Kidney tubule cell (primary cell): Measurements from ENCODE around the gene ABTB2.

Source experiments
- DNase-seq: peaks from one replicate; pipeline ENCODE4 v3.0.0-alpha.2; 2018; ENCODE audit warnings: low spot score

ABTB2 gene

DNA sequence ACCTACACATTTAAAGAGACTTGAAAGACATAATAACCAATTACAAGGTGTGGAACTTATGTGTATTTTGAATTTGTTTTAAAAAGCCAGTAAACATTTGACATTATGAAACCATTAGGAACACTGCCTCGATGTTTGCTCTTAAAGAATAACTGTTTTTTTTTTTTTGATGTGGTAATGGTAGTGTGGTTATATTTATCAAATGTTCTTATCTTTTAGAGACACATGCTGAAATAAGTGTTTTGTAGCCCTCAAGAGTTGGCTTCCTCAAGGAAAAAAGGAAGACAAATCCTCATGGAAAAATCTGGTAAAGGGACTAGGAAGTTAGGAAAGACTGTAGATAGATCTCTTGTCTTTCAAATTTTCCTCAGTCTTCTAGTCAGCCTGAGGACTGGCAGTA is 2.2 kb upstream of the ABTB2 start:
- DNase-seq = no peak

DNA sequence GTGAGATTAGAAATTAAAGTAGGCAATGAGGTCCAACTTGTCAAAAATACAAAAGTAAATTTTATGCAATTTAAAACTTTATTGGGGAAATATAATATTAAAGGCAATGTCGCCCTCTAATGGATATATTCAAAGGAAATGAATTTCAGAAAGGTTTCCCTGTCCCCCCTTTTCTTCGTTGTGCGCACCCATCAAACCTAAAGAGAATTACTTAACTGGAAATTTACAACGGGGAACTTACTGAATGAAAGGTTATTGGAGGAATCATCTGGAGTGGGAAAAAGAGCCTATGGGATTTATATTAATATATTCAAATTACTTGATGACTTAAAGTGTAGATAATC is 1.7 kb upstream of the ABTB2 start:
- no peak for DNase-seq

DNA sequence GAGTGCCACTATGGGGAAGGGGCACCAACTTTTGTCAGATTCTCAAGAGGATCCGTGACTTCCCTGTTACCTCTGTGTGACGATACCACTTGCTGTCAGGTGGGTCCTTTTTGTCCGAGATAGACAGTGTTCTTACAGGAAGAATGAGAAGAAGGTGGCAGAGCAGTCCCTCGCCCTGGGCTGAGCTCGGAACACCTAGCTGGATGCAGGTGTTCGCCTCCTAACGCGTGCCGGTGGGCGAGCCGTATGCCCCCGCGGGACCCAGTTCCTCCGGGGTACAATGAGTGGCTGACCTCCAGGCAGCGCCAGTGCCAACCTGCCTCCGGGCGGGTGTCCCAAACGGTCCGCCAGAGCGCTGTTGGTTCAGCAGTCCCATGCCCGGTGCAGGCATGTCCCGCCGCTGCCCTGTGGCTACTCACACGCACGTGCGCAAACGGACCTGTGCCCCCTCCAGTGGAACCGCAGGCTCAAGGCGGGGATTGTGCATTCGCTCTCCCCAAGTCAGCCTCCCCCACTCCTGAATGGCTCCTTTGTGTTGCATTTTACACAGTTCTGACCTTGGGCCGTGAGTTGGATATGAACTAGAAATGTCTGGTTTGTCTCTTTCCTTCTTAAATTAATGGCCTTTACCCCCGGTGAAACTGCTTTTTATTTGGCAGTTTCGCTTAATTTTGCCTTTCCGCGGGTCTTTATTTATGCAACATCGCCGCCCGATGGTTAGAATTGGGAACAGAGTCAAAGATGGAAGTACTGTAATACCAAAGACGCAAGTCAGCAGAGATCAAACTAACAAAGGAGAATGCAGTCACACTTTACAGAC is 1.1 kb upstream of the ABTB2 start:
- DNase-seq = peak; percentile 79

DNA sequence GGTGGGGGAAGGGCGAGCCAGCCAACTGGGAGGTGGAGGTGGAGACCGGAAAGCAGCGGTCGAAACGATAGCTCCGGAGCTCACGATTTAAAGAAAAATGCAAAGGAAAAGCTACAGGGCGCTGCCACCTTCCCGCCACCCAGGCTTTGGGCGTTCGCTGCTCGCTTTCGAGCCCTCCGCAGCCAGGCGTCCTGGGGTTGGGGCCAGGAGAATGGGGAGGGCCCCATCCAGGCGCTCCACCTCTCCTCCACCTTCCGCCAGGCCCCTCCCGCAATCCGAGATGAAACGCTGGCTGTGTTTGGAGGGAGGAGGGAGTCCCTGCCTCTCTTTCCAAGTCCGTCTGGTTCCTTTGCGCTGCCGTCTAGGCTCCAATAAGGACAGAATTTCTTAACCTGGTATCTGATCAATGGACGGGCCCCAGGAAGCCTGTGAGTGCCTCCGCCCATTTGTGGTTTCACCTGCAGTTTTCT is 483 bp upstream of the ABTB2 start:
- DNase-seq = peak; percentile 87

DNA sequence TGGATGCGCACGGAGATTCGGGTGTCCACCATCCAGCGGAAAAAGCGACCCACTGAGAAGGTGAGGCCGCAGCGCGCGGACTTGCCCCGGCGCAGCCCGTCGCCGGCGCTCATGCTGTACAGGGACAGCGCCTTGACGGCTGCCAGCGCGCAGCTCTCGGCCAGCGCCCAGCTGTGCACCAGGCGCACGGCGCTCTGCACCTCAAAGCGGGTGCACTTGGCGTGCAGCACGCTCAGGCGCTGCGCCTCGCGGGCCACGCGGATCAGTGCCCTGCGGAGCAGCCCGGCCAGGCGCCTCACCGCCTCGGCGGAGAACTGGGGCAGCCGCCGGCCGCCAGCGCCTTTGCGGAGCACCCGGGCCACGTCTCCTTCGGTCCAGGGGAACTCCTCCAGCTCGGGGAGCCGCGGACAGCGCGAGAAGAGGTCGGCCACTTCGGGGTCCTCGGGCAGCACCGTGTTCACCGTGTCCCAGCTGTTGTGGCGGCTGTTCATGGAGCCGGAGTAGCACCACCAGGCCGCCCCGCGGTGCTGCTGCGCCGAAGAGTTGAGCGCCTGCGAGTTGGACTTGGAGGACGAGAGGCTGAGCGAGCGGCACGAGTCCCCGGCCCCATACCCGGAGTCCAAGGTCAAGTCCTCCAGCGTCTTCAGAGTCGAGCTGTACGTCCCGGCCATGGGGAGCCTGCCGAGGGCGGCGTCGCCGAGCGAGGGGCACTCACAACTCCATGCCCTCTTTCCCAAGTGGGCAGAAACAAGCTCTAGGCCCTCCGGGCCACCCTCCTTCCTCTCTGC is 703 bp downstream of the ABTB2 start:
- peak; percentile 60 for DNase-seq

DNA sequence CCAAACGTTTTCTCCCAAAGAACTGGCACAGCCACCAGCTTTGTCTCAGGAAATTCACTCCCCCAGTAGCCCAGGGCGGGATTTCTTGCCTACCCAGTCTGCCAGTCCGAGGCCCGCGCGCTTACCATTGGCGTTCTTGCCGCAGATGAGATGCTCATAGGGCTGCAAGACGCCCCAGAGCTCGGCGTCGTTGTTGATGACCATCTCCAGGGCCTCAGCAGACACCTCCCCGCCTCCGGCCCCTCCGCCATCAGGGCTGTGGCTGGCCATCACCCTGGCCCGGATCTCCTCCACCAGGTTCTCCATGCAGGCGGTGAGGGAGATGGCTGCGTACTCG is 1.3 kb downstream of the ABTB2 start:
- DNase-seq = peak; percentile 59

DNA sequence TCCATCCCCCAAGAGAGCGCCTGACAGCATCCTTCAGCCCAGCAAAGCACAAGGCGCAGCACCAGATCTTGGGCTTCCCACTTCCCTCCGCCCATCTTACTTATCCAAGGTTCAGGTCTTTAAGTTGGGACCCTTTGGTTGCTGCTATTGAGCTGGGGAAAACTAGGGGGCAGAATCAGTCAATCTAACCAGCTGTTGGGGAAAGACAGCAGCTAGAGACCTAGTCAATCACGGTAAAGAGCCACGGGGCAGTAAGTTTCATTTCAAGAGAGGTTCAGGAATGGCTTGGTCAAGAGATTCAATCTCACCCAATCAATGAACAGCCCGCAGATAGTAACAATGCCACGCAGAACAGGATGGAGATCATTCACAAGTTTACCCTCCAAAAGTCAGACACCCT is 1.7 kb downstream of the ABTB2 start:
- DNase-seq = peak; percentile 24

DNA sequence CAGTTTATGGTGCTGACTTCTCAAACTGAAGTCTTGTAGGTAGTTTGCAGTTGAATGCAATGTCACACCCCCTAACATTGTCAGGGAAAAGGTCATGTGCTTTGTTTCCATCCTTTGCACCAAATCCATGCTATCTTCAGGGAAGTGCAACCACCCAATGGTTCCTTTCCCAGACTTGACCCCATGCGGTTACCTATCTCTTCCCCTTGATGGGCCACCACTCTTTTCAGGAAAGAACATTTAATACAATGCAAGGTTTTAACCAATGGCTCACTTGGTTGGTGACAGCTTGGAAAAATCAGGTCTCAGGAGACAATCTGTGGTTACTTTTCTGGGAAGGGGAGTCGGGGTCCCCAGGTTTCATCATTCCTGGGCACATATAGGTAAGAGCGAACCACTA is 2.1 kb downstream of the ABTB2 start:
- no peak for DNase-seq

DNA sequence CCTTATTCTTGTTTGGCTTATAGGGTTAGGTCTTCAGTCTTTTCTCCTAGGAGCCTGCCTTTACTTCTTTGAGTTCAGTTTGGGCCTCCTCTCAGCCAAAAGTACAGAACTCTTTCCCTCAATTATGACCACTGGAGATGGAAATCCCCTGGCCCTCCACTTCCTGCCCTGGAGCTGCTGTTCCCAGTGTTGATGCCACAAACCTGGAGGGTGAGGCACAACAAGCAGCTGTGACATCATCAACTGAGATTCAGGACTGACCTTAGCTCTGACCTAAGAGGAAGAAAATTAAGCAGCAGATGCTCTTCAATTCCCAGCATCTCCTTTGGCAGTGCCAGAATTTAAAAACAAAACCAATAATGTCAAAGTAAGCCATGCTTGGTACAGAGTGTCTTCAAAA is 3.0 kb downstream of the ABTB2 start:
- peak; percentile 85 for DNase-seq

DNA sequence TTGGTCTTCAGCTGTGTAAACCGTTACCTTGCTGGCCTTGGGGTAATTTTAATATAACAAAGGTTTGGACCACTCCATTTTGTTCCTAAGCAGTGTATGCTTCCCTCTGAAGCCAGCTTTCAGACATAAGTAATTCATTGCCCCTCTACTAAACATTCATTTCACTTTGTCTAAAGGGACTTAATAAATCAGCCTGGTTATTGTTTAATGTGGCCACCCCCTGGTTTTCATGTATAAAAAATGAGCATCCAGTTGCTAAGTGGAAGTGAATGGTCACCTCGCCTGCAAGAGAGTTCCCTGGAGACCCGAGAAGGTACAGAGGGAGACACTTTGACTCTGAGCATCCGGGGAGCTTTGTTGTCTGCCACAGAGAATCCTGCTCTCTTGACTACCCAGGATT is 3.9 kb downstream of the ABTB2 start:
- DNase-seq = no peak

DNA sequence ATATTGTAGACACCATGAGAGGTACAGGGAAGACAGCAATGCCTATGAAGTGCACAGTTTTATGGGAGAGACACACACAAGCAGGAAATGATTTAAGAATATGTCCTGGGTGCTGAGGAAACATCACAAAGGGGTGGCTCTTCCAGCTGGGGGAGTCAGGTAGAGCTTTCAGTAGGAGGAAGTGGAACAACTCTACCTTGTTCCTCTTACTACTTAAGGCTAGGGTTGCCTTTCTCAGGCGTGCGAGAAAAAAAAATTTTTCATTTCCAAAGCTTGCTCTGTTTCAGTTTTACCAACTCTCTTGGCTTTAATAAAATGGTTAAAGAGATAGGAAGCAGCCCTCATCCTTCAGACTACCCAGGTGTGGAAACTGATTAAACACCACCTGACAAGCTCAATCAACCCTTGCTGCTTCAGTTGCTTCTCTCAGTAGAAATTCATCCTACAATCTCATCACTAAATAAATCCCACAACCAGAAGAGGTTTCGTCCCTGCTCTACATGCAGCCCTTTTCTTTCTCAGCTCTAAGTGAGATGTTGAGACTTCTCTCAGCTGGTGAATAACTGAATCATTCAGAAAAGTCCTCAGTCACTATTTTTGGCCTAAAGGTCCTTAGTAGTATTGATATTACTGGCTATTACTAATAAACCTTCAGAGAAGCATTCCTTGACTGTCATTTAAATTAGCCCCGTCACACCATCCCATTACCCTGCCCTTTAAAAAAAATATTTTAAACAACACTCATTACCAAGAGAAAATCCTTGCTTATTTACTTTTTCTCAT is 5.9 kb downstream of the ABTB2 start:
- DNase-seq = no peak

DNA sequence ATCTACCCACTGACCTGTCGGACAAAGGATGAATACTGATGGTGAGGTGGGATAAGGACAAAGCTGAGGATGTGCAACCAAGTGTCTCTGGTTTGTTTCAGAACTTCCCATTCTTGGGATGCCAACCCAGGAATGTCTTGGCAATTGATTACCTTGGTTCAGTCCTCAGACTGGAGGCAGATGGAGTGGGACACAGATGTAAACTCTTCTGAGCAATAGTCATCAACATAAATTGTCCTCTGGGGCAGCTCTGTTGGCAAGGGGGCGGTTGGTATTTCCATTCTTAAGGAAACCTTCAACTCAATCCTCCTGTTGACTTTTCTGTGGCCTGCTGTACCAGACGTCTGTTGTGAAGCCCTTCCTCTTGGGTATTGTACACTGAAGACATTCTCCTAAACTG is 6.8 kb downstream of the ABTB2 start:
- DNase-seq = no peak

DNA sequence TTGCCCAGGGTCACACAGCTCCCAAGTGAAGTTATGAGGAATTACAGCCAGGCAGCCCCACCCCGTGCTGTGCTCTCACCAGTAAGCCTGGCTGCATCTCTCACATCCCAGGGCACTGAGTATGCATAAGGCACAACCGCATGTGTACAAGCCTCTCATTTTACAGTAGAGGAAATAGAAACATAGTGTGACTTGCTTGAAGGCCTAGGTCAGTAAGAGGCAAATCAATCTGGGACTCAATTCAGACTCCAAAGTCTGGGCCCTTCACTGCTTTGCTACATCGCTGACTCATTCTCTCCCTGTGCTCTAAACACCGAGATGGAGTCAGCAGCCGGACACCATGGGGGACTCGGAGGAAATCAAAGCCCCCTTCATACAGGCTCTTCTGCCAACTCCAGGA is 7.9 kb downstream of the ABTB2 start:
- peak; percentile 37 for DNase-seq

DNA sequence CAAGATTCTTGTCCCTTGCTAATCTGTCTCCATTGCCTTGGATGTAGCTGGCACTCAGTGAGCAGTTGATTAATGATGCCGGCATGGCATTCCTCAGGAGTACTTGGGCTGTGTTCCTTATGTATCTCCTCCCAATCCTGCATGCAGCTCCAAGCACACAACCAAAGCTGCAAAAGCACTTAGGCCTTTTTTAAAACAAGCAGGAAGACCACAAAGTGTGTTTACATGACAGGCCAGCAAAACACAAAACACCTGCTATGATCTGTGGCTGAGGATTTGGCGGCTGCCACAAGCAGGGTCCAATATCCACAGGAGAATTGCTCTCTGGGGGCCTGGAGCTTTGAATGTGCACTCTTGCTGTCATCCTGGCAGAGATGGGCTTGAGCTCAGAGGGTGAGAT is 8.9 kb downstream of the ABTB2 start:
- DNase-seq = no peak

DNA sequence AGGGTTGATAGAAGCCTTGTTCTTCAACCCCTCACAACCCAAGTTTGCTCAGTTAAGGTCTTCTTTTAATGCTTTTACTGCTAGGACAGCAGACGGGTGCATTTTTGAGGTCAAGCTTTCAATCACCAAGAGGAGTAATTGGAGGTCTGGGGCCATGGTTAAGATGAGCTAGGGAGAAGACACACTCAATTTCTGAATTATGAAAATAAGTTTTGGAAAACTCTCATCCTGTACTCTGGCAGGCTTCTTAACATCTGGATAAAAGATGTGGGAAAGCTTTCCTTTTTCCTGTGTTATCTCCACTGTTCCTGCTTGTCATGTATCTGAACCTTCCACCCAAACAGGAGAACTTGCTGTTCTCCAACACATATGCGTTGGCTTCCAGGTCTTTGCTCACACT is 9.7 kb downstream of the ABTB2 start:
- no peak for DNase-seq

DNA sequence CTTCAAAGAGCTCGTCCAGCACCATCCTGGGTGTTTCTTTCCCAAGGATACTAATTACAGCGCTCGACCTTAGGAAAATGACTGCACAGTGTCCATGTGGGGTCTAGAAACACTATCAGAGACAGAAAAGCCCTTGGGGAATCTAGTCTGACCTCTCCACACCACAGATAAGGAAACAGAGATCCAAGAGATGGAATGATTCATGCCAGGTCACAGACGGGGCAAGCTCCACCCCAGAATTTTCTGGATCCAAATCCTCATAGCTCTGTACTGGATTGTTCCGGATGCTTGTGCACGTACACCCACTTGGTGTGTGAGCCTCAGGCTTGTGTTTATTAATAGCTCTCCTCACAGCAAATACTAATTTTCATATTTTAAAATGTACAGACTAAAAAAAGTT is 11.3 kb downstream of the ABTB2 start:
- DNase-seq = peak; percentile 74

DNA sequence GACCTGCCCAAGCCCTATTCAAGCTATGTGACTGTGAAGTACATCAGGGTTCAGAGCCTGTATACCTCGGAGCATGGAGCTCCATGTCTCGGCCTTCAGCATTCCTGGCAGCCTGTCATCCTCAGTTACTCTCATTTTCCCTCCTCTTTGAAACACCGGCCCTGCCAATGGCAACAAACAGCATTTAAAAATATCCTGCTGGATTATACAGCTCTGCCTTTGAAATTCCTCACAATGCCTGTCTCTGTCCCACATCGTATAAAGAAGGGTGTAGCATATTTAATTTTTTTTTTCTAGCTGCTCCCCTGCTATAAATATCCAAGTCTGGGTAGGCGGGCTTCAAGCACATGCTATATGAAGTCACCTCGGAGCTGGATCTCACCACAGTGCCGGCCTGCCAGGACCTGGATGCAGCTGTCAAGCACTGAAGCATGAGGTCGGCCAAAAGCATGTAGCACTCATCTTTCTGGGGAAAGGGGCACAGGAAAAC is 11.8 kb downstream of the ABTB2 start:
- peak; percentile 46 for DNase-seq

DNA sequence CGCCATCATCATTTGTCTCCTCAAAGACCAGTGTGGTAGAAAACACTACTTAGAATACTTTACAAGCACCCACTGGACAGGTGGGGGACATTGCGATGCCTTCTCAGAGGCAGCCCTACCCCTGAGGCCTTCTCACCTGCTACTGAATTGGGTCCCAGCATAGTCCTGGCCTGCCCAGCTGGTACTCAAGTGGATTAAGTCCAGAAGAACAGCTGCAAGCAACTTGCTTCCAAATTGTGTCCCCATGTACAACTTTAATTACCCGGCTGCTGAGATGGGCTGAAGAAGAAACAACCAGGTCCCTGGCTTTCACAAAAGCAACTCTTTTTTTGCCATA is 12.3 kb downstream of the ABTB2 start:
- no peak for DNase-seq

DNA sequence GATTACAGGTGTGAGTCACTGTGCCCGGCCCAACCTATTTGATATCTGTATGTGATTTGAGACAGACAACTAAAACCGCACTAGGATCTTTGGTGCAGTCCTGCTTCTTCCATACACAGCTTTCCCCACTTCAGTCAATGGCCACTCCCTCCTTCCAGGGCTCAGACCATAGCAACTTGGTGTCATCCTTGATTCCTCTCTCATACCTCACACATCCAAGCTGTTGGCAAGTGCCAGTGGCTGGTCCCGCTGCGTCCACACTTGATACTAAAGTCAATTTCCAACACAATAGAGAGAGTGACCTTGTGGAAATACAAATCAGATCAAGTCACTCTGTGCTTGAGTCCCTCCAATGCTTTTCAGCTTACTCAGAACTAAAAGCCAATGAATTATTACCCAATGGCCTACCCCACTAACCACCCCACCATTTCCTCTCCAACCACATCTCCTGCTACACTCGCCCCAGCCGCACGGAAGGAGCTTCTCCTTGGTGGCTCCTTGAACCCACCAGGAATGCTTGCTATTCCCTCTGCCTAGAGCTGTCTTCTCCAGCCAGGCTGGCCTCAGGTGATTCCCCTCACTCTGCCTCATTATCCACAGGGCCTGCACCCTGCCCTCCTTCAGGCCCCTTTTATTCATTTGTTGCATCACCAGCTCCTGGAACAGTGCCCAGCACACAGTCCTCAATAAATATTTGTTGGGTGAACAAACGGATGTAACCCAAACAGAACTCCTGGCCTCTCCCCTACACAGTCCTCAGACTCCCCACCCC is 12.9 kb downstream of the ABTB2 start:
- DNase-seq = peak; percentile 100

DNA sequence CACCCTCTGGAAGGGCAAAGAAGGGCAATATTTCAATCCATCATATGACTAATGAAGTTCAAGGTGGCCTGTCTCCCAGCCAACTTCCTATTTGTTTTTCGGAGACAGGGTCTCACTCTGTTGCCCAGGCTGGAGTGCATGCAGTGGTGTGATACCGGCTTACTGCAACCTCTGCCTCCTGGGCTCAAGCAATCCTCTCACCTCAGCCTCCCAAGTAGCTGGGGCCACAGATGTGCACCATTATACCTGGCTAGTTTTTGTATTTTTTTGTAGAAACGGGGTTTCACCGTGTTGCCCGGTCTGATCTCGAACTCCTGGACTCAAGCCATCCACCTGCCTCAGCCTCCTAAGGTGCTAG is 13.4 kb downstream of the ABTB2 start:
- DNase-seq = no peak

DNA sequence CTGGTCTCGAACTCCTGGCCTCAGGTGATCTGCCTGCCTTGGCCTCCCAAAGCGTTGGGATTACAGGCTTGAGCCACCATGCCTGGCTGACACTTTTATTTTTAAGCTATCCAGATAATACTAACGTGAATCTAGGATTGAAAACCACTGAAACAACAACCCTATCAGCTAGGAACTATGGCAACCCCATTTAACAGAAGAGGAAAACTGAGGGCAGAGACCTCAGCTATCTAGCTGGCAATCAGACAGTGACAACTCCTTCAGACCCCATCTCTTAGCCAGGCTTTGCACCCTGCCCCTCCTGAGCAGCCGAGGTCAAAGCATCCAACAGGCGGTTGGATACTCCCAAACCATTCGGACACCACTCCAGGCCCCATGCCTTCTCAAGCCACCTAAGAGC is 14.1 kb downstream of the ABTB2 start:
- no peak for DNase-seq

DNA sequence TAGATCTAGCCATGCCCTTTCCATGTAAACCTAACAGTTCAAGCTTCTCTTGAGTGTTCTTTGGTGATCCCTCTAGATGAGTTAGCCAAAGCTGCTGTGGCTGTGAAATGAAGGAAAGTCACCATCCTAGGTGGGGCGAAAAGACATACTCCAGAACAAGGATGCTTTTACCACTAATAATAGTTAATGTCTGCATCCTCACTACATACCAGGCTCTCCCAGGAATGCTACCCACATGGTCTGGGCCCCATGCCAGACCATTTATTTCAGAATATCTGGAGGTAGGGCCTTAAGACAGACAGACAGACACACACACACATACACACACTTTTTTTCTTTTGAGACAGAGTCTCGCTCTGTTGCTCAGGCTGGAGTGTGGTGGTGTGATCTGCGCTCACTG is 14.7 kb downstream of the ABTB2 start:
- DNase-seq = peak; percentile 99
